ENCODE results near the gene EEF1G. TPM values are rescaled to one million over a fixed set of nuclear protein-coding genes. Genes with fewer than 3 reads are reported as not detected.

EEF1G gene
- total and polyA plus RNA-seq, 9 of the 15 experiments (the other 6 are each of a cell fraction or from before 2014, with no cell fraction given), result 985 to 2,349 (median 2,035) TPM

DNA sequence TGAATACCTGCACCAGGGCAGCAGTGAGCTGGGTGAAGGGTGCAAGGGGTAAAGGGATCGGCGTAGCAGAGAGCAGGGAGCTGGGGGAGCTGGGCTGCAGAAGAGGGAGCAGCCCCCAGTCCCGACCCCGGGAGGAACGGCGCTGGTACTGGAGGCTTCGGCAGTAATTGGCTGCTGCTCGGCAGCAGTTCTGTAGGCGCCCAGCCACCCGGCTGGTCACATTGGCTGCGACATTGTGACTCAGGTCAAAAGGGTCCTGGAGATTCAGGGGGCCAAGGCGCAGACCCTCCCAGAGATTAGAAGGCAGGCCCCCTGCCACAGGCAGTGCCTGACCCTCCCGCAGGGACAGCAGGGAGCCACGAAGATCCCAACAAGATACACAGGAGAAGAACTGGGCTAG lies 2.1 kb upstream of the EEF1G start:
- H3K9me3 ChIP-seq (replicated peaks; ENCODE audit: control insufficient read depth, insufficient read depth, low read depth, low read length), result no peaks in the 10 kb centered on the region
- H3K9ac ChIP-seq (ENCODE audit: insufficient read depth in 1 of 2, low read depth in 2 of 2, low read length in 2 of 2), result peak overlapping the region in 1 of 2 experiments; percentile 98; a peak in 2 of 4 replicates
- peaks cover 76% of the 10 kb centered on the region for H3K36me3 ChIP-seq (ENCODE audit: control insufficient read depth, insufficient read depth, low read length)
- no peak overlapping the region for H3K4me3 ChIP-seq
- in situ Hi-C loops (cut with MboI) (no loop called here), intact Hi-C loops (cut with micrococcal nuclease) (no loop called here)
- FAIRE-seq, result no peak
- 90% methylated on average over 12 of the region's 14 CpGs for whole genome bisulfite sequencing (ENCODE audit: insufficient coverage, low coverage, missing lambda C conversion rate)
- H3K9me1 ChIP-seq (ENCODE audit: control insufficient read depth, insufficient read depth, low read length), result no peaks in the 10 kb centered on the region
- CTCF ChIA-PET (ENCODE audit: low intra/inter-chr PET ratio), result no interaction called here
- ATAC-seq, result no peak
- no peak for DNase-seq (ENCODE audit: extremely low read depth in 1 of 4, low spot score in 3 of 4)
- POLR2A ChIA-PET, result interaction anchor here (0.7 to 3.8 kb wide), 5 partner anchors 8 to 23 kb away, joined by 3 to 34 read pairs (median 13); partner anchors contain the start of gene TUT1
- no peak overlapping the region for H3K4me2 ChIP-seq (ENCODE audit: insufficient read depth, low read length)
- no peak overlapping the region; the same call in 2 of the 3 replicates for H3K27ac ChIP-seq (ENCODE audit: extremely low read depth, low read depth, low read length)
- no peaks in the 10 kb centered on the region for H3K27me3 ChIP-seq (ENCODE audit: control insufficient read depth in 2 of 2, insufficient read depth in 2 of 2, low read length in 2 of 2)
- BruUV-seq (replicated peaks), result no TSS peak
- H4K20me1 ChIP-seq (replicated peaks; ENCODE audit: control insufficient read depth, insufficient read depth, low read length), result peaks cover 3% of the 10 kb centered on the region; the same call in 1 of the 2 replicates
- peaks cover 19 to 37% of the 10 kb centered on the region in 2 experiments; a peak in 4 of 5 replicates for H3K4me1 ChIP-seq (replicated peaks in 1 of 2; ENCODE audit: control insufficient read depth in 2 of 2, insufficient read depth in 2 of 2, low read length in 2 of 2)
- H3K79me2 ChIP-seq (ENCODE audit: control insufficient read depth, insufficient read depth, low read length), result peaks cover 45% of the 10 kb centered on the region
- no peak overlapping the region for H2AFZ ChIP-seq (ENCODE audit: low read depth, low read length)
- TF ChIP-seq RBM25 (IDR thresholded peaks at IDR 0.05; ENCODE audit: low read depth, low read length, severe bottlenecking) (no peak), HDAC2 (IDR thresholded peaks at IDR 0.05) (no peak), ZNF354B (CRISPR knock-in tag; IDR thresholded peaks at IDR 0.05) (no peak), ZNF311 (CRISPR knock-in tag; IDR thresholded peaks at IDR 0.05) (no peak), ZKSCAN8 (CRISPR knock-in tag; IDR thresholded peaks at IDR 0.05) (no peak), STAT5B (CRISPR knock-in tag; IDR thresholded peaks at IDR 0.05) (no peak), KAT8 (IDR thresholded peaks at IDR 0.05; ENCODE audit: low read depth) (no peak), ZNF584 (CRISPR knock-in tag; IDR thresholded peaks at IDR 0.05; ENCODE audit: low read depth) (no peak)
- TF ChIP-seq, protein P1, sequence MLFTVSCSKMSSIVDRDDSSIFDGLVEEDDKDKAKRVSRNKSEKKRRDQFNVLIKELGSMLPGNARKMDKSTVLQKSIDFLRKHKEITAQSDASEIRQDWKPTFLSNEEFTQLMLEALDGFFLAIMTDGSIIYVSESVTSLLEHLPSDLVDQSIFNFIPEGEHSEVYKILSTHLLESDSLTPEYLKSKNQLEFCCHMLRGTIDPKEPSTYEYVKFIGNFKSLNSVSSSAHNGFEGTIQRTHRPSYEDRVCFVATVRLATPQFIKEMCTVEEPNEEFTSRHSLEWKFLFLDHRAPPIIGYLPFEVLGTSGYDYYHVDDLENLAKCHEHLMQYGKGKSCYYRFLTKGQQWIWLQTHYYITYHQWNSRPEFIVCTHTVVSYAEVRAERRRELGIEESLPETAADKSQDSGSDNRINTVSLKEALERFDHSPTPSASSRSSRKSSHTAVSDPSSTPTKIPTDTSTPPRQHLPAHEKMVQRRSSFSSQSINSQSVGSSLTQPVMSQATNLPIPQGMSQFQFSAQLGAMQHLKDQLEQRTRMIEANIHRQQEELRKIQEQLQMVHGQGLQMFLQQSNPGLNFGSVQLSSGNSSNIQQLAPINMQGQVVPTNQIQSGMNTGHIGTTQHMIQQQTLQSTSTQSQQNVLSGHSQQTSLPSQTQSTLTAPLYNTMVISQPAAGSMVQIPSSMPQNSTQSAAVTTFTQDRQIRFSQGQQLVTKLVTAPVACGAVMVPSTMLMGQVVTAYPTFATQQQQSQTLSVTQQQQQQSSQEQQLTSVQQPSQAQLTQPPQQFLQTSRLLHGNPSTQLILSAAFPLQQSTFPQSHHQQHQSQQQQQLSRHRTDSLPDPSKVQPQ (CRISPR knock-in tag; IDR thresholded peaks at IDR 0.05; ENCODE audit: borderline replicate concordance), result no peak
- TF ChIP-seq, protein P2, sequence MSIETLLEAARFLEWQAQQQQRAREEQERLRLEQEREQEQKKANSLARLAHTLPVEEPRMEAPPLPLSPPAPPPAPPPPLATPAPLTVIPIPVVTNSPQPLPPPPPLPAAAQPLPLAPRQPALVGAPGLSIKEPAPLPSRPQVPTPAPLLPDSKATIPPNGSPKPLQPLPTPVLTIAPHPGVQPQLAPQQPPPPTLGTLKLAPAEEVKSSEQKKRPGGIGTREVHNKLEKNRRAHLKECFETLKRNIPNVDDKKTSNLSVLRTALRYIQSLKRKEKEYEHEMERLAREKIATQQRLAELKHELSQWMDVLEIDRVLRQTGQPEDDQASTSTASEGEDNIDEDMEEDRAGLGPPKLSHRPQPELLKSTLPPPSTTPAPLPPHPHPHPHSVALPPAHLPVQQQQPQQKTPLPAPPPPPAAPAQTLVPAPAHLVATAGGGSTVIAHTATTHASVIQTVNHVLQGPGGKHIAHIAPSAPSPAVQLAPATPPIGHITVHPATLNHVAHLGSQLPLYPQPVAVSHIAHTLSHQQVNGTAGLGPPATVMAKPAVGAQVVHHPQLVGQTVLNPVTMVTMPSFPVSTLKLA (conservative IDR thresholded peaks at IDR 0.05), result no peak
- TF ChIP-seq, protein P3, sequence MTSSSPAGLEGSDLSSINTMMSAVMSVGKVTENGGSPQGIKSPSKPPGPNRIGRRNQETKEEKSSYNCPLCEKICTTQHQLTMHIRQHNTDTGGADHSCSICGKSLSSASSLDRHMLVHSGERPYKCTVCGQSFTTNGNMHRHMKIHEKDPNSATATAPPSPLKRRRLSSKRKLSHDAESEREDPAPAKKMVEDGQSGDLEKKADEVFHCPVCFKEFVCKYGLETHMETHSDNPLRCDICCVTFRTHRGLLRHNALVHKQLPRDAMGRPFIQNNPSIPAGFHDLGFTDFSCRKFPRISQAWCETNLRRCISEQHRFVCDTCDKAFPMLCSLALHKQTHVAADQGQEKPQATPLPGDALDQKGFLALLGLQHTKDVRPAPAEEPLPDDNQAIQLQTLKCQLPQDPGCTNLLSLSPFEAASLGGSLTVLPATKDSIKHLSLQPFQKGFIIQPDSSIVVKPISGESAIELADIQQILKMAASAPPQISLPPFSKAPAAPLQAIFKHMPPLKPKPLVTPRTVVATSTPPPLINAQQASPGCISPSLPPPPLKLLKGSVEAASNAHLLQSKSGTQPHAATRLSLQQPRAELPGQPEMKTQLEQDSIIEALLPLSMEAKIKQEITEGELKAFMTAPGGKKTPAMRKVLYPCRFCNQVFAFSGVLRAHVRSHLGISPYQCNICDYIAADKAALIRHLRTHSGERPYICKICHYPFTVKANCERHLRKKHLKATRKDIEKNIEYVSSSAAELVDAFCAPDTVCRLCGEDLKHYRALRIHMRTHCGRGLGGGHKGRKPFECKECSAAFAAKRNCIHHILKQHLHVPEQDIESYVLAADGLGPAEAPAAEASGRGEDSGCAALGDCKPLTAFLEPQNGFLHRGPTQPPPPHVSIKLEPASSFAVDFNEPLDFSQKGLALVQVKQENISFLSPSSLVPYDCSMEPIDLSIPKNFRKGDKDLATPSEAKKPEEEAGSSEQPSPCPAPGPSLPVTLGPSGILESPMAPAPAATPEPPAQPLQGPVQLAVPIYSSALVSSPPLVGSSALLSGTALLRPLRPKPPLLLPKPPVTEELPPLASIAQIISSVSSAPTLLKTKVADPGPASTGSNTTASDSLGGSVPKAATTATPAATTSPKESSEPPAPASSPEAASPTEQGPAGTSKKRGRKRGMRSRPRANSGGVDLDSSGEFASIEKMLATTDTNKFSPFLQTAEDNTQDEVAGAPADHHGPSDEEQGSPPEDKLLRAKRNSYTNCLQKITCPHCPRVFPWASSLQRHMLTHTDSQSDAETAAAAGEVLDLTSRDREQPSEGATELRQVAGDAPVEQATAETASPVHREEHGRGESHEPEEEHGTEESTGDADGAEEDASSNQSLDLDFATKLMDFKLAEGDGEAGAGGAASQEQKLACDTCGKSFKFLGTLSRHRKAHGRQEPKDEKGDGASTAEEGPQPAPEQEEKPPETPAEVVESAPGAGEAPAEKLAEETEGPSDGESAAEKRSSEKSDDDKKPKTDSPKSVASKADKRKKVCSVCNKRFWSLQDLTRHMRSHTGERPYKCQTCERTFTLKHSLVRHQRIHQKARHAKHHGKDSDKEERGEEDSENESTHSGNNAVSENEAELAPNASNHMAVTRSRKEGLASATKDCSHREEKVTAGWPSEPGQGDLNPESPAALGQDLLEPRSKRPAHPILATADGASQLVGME (CRISPR knock-in tag; IDR thresholded peaks at IDR 0.05), result no peak
- TF ChIP-seq, protein P4, sequence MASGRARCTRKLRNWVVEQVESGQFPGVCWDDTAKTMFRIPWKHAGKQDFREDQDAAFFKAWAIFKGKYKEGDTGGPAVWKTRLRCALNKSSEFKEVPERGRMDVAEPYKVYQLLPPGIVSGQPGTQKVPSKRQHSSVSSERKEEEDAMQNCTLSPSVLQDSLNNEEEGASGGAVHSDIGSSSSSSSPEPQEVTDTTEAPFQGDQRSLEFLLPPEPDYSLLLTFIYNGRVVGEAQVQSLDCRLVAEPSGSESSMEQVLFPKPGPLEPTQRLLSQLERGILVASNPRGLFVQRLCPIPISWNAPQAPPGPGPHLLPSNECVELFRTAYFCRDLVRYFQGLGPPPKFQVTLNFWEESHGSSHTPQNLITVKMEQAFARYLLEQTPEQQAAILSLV (tag; IDR thresholded peaks at IDR 0.05), result no peak

Data from K562 (cell line).